ENCODE measurements around the gene GPC6.

The GPC6 gene

GRCh38 chr13:94163535-94163934 is 936.9 kb downstream of the GPC6 start:
- DNase-seq, result no peak
- TF ChIP-seq, protein P1, sequence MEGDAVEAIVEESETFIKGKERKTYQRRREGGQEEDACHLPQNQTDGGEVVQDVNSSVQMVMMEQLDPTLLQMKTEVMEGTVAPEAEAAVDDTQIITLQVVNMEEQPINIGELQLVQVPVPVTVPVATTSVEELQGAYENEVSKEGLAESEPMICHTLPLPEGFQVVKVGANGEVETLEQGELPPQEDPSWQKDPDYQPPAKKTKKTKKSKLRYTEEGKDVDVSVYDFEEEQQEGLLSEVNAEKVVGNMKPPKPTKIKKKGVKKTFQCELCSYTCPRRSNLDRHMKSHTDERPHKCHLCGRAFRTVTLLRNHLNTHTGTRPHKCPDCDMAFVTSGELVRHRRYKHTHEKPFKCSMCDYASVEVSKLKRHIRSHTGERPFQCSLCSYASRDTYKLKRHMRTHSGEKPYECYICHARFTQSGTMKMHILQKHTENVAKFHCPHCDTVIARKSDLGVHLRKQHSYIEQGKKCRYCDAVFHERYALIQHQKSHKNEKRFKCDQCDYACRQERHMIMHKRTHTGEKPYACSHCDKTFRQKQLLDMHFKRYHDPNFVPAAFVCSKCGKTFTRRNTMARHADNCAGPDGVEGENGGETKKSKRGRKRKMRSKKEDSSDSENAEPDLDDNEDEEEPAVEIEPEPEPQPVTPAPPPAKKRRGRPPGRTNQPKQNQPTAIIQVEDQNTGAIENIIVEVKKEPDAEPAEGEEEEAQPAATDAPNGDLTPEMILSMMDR (IDR thresholded peaks at IDR 0.05), result no peak
- H3K36me3 Mint-ChIP-seq (ENCODE audit: low read depth), result peaks cover 25% of the 10 kb centered on the region
- H3K27ac Mint-ChIP-seq, result no peak overlapping the region
- peaks cover 18% of the 10 kb centered on the region for H3K9me3 Mint-ChIP-seq
- peaks cover 5% of the 10 kb centered on the region for H3K4me1 Mint-ChIP-seq
- no peak overlapping the region for H3K4me3 Mint-ChIP-seq
- H3K27me3 Mint-ChIP-seq (ENCODE audit: low read depth, poor library complexity), result no peaks in the 10 kb centered on the region

GRCh38 chr13:94168783-94169453 is 942.3 kb downstream of the GPC6 start:
- TF ChIP-seq, protein P1 (IDR thresholded peaks at IDR 0.05), result no peak
- H3K27me3 Mint-ChIP-seq (ENCODE audit: low read depth, poor library complexity), result peaks cover 3% of the 10 kb centered on the region
- no peak overlapping the region for H3K4me3 Mint-ChIP-seq
- H3K36me3 Mint-ChIP-seq (ENCODE audit: low read depth), result no peaks in the 10 kb centered on the region
- peaks cover 5% of the 10 kb centered on the region for H3K4me1 Mint-ChIP-seq
- H3K27ac Mint-ChIP-seq, result no peak overlapping the region
- no peak for DNase-seq
- no peaks in the 10 kb centered on the region for H3K9me3 Mint-ChIP-seq

- Mint-ChIP-seq H3K27me3 (ENCODE audit: low read depth, poor library complexity) (peaks cover 3% of the 10 kb centered on the region), H3K4me1 (peaks cover 5% of the 10 kb centered on the region), H3K4me3 (no peak overlapping the region), H3K27ac (no peak overlapping the region), H3K36me3 (ENCODE audit: low read depth) (no peaks in the 10 kb centered on the region), H3K9me3 (no peaks in the 10 kb centered on the region)
- DNase-seq, result no peak
- TF ChIP-seq, protein P1 (IDR thresholded peaks at IDR 0.05), result no peak
Measured at GRCh38 chr13:94169454-94170144, 943.0 kb downstream of the GPC6 start.

DNA sequence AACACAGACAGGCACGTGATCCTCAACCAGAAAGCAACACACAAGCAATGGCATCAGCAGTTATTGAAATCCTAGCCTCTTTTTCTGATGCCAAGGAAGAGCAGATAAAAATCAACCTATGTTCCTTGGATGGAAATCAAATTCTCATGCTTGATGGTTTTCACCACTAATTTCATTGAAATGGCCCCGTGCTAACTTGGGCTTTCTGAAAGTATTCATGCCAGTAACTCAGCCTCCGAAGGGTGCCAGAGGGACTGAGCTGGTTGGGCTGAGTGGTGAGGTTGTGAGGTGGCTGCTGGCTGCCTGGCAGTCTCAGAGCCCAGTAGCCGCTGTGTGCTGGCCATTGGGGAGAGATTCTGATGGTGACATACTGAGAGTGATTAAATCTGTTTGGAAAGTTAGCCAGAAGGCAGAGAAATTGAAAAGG is 943.6 kb downstream of the GPC6 start:
- no peaks in the 10 kb centered on the region for H3K9me3 Mint-ChIP-seq
- H3K4me1 Mint-ChIP-seq, result peaks cover 5% of the 10 kb centered on the region
- no peak overlapping the region for H3K4me3 Mint-ChIP-seq
- peaks cover 3% of the 10 kb centered on the region for H3K27me3 Mint-ChIP-seq (ENCODE audit: low read depth, poor library complexity)
- H3K36me3 Mint-ChIP-seq (ENCODE audit: low read depth), result no peaks in the 10 kb centered on the region
- H3K27ac Mint-ChIP-seq, result no peak overlapping the region
- TF ChIP-seq, protein P1 (IDR thresholded peaks at IDR 0.05), result no peak
- no peak for DNase-seq

- H3K9me3 Mint-ChIP-seq, result no peaks in the 10 kb centered on the region
- TF ChIP-seq, protein P1 (IDR thresholded peaks at IDR 0.05), result no peak
- H3K36me3 Mint-ChIP-seq (ENCODE audit: low read depth), result no peaks in the 10 kb centered on the region
- H3K27me3 Mint-ChIP-seq (ENCODE audit: low read depth, poor library complexity), result peaks cover 3% of the 10 kb centered on the region
- DNase-seq, result no peak
- peaks cover 2% of the 10 kb centered on the region for H3K4me1 Mint-ChIP-seq
- H3K27ac Mint-ChIP-seq, result no peak overlapping the region
- H3K4me3 Mint-ChIP-seq, result no peak overlapping the region
Measured at GRCh38 chr13:94172416-94172815, 945.8 kb downstream of the GPC6 start.

Data from nephron progenitor cell (in vitro differentiated cells).